Keratinocyte (primary cell): ENCODE measurements around the gene KRT25. TPM values are rescaled to one million over a fixed set of nuclear protein-coding genes. Genes with fewer than 3 reads are reported as not detected.

Experiments
- DNase-seq: peaks from one replicate; pipeline ENCODE4 v3.0.0-alpha.2; 2011; ENCODE audit warnings: low read depth, missing footprints, low spot score
- FAIRE-seq: peaks from 2 replicates; lab custom pipeline; 2011; peaks lifted over from hg19 to GRCh38; lab: Jason Lieb, UNC
- H2AFZ ChIP-seq: 2 replicates; pipeline ENCODE4 v1.6.0; 2012; ENCODE audit warnings: low read length, control low read depth, inconsistent platforms; ENCODE audit not compliant: control insufficient read depth
- H3K27ac ChIP-seq: 2 replicates; pipeline ENCODE4 v1.5.1; 2011; ENCODE audit warnings: low read length; ENCODE audit not compliant: control insufficient read depth, insufficient read depth
- H3K27me3 ChIP-seq: 3 replicates; pipeline ENCODE4 v1.6.0; 2011; ENCODE audit warnings: low read length; ENCODE audit not compliant: control insufficient read depth, insufficient read depth; ENCODE audit errors: extremely low read depth
- H3K36me3 ChIP-seq, 2 experiments: 2 replicates in 1 of 2; 3 replicates in 1 of 2; pipeline ENCODE4 v1.5.1; 2011; ENCODE audit warnings: low read length in 2 of 2, mild to moderate bottlenecking in 1 of 2; ENCODE audit not compliant: control insufficient read depth in 2 of 2, insufficient read depth in 2 of 2; ENCODE audit errors: extremely low read depth in 1 of 2
- H3K4me1 ChIP-seq: 3 replicates; pipeline ENCODE4 v1.5.1; 2011; ENCODE audit warnings: low read length; ENCODE audit not compliant: control insufficient read depth, insufficient read depth; ENCODE audit errors: extremely low read depth
- H3K4me2 ChIP-seq: 3 replicates; pipeline ENCODE4 v1.6.0; 2011; ENCODE audit warnings: low read depth, low read length; ENCODE audit not compliant: control insufficient read depth, insufficient read depth; ENCODE audit errors: extremely low read depth
- H3K4me3 ChIP-seq, 3 experiments: fragments of 200-600 bp in 1 of 3; sonication (generic) in 1 of 3; 2 replicates in 2 of 3; 3 replicates in 1 of 3; pipeline ENCODE4 v1.5.1; 2011 to 2016; ENCODE audit warnings: low read length in 3 of 3, mild to moderate bottlenecking in 3 of 3, control low read depth in 2 of 3, inconsistent platforms in 1 of 3, low read depth in 1 of 3, mixed read lengths in 1 of 3, mixed run types in 1 of 3, moderate library complexity in 1 of 3; ENCODE audit not compliant: control insufficient read depth in 2 of 3, insufficient read depth in 2 of 3; ENCODE audit errors: extremely low read depth in 1 of 3
- H3K79me2 ChIP-seq: 2 replicates; pipeline ENCODE4 v1.6.0; 2012; ENCODE audit warnings: low read length; ENCODE audit not compliant: control insufficient read depth, insufficient read depth
- H3K9ac ChIP-seq: 3 replicates; pipeline ENCODE4 v1.6.0; 2011; ENCODE audit warnings: low read length; ENCODE audit not compliant: control insufficient read depth, insufficient read depth; ENCODE audit errors: extremely low read depth
- H3K9me1 ChIP-seq: 3 replicates; pipeline ENCODE4 v1.6.0; 2011; ENCODE audit warnings: low read length; ENCODE audit not compliant: control insufficient read depth, insufficient read depth; ENCODE audit errors: extremely low read depth
- H3K9me3 ChIP-seq: 2 replicates; pipeline ENCODE4 v1.5.1; 2012; ENCODE audit warnings: low read depth, low read length; ENCODE audit not compliant: control insufficient read depth
- H4K20me1 ChIP-seq: 3 replicates; pipeline ENCODE4 v1.6.0; 2011; ENCODE audit warnings: low read length; ENCODE audit not compliant: control insufficient read depth, insufficient read depth; ENCODE audit errors: extremely low read depth
- CTCF ChIP-seq, 3 experiments: IDR thresholded peaks in 1 of 3; conservative IDR thresholded peaks in 1 of 3; optimal IDR thresholded peaks in 1 of 3; 2 replicates in 2 of 3; 3 replicates in 1 of 3; pipeline versions ENCODE3 to v1.5.1; 2011; ENCODE audit warnings: low read length in 3 of 3, mild to moderate bottlenecking in 3 of 3, moderate library complexity in 2 of 3, control low read depth in 1 of 3, inconsistent platforms in 1 of 3; ENCODE audit not compliant: insufficient read depth in 2 of 3; ENCODE audit errors: extremely low read depth in 1 of 3
- EZH2 ChIP-seq: IDR thresholded peaks from one replicate; pipeline ENCODE4 v1.6.1; 2012; ENCODE audit warnings: inconsistent platforms, mild to moderate bottlenecking, low read length, moderate library complexity
- dilution Hi-C: fragments of 300-500 bp; cut with MboI; formaldehyde crosslinking; loops from one replicate; pipeline ENCODE4 v1.7.0; 2020; ENCODE audit warnings: low sequenced_read_pairs; ENCODE audit not compliant: extremely low pct_ligation_motif_present
- polyA plus RNA-seq, 5 experiments: library from polyadenylated mRNA; depleted of rRNA in 3 of 5; stranded (reverse) in 3 of 5; stranded (forward) in 1 of 5; unstranded in 1 of 5; fragments of >200 nt; gene quantifications; 1 replicate in 1 of 5; 2 replicates in 3 of 5; 3 replicates in 1 of 5; pipeline versions ENCODE4 v1.2.1 to v1.2.3, GENCODE V29; 2011 to 2012; ENCODE audit warnings: missing spikeins in 2 of 5, low read depth in 1 of 5, low replicate concordance in 1 of 5

The KRT25 gene
- polyA plus RNA-seq, 1 donor (not counting 4 experiments of a cell fraction or from before 2014, with no cell fraction given): not detected

- Histone ChIP-seq H3K4me3 (no peak overlapping the region), H3K9me1 (no peaks in the 10 kb centered on the region), H3K9me3 (no peaks in the 10 kb centered on the region), H4K20me1 (no peaks in the 10 kb centered on the region), H3K27ac (no peak overlapping the region), H3K79me2 (no peaks in the 10 kb centered on the region), H2AFZ (no peak overlapping the region), H3K4me2 (no peak overlapping the region), H3K36me3 (no peaks in the 10 kb centered on the region), H3K9ac (no peak overlapping the region), H3K4me1 (no peaks in the 10 kb centered on the region), H3K27me3 (no peaks in the 10 kb centered on the region)
- dilution Hi-C loops: no loop called here
- FAIRE-seq (no peak), DNase-seq (no peak)
- no peak for TF ChIP-seq EZH2
- TF ChIP-seq CTCF (optimal IDR thresholded peaks at IDR 0.05 in 1 of 3, IDR thresholded peaks at IDR 0.05 in 1 of 3, conservative IDR thresholded peaks at IDR 0.05 in 1 of 3; ENCODE audit: extremely low read depth in 1 of 3, insufficient read depth in 2 of 3, low read length in 3 of 3): no peak
Observed at GRCh38 chr17:40724656-40725055, 30.5 kb downstream of the KRT25 start.

- H3K4me1 ChIP-seq: no peaks in the 10 kb centered on the region
- H3K4me3 ChIP-seq: no peak overlapping the region
- TF ChIP-seq CTCF (optimal IDR thresholded peaks at IDR 0.05 in 1 of 3, IDR thresholded peaks at IDR 0.05 in 1 of 3, conservative IDR thresholded peaks at IDR 0.05 in 1 of 3; ENCODE audit: extremely low read depth in 1 of 3, insufficient read depth in 2 of 3, low read length in 3 of 3) (no peak), EZH2 (no peak)
- no peak for DNase-seq
- H3K9me1 ChIP-seq: no peaks in the 10 kb centered on the region
- dilution Hi-C loops: no loop called here
- H2AFZ ChIP-seq: no peak overlapping the region
- no peaks in the 10 kb centered on the region for H3K79me2 ChIP-seq
- H3K4me2 ChIP-seq: no peak overlapping the region
- H3K27ac ChIP-seq: no peak overlapping the region
- FAIRE-seq: no peak
- H4K20me1 ChIP-seq: no peaks in the 10 kb centered on the region
- H3K36me3 ChIP-seq: no peaks in the 10 kb centered on the region
- no peaks in the 10 kb centered on the region for H3K9me3 ChIP-seq
- no peak overlapping the region for H3K9ac ChIP-seq
- no peaks in the 10 kb centered on the region for H3K27me3 ChIP-seq
Observed at GRCh38 chr17:40722241-40722640, 32.9 kb downstream of the KRT25 start.
